NCI-H526 treated with DMSO at 0.1 percent for 48 hours (cell line): ENCODE data around the gene NLRP5.
"Not testable (repeated sequence)": the region's sequence is repeated elsewhere in the genome, so short reads cannot be mapped to it uniquely, and the experiment has no call there.

Source experiments
- DNase-seq: peaks from one replicate; lab custom pipeline; 2025; lab: John Stamatoyannopoulos, UW

NLRP5 gene

DNA sequence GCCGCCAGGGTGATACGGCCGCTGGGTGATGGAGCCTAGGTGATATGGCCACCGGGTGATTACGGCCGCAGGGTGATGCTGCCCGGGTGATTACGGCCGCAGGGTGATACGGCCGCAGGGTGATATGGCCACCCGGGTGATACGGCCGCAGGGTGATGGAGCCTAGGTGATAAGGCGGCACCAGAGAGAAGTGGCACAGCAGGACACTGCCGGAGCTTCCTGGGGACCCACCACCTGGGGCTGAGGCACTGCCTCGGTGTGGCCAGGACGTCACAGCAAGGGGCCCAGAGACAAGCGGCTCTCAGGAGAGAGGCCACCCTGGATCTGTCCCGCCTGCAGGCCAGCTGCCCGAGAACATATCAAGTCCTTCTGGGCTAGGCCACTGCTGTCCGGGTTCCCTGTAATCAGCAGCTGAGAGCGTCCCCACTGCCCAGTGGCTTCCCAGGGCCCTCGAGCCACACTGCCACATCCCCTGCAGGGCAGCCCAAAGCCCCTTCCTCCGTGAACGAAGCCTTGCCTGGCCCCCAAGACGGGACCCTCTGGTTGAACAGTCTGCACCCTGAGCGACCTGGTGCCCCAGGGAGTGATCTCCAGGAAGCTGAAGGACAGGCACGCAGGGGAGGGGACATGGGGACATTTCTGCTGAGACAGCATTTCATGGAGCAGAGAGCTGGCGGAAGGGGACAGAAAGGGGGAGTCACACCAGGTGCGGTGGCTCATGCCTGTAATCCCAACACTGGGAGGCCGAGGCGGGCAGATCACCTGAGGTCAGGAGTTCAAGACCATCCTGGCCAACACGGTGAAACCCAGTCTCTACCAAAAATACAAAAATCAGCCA, 112.4 kb downstream of the NLRP5 start:
- DNase-seq, result no peak

DNA sequence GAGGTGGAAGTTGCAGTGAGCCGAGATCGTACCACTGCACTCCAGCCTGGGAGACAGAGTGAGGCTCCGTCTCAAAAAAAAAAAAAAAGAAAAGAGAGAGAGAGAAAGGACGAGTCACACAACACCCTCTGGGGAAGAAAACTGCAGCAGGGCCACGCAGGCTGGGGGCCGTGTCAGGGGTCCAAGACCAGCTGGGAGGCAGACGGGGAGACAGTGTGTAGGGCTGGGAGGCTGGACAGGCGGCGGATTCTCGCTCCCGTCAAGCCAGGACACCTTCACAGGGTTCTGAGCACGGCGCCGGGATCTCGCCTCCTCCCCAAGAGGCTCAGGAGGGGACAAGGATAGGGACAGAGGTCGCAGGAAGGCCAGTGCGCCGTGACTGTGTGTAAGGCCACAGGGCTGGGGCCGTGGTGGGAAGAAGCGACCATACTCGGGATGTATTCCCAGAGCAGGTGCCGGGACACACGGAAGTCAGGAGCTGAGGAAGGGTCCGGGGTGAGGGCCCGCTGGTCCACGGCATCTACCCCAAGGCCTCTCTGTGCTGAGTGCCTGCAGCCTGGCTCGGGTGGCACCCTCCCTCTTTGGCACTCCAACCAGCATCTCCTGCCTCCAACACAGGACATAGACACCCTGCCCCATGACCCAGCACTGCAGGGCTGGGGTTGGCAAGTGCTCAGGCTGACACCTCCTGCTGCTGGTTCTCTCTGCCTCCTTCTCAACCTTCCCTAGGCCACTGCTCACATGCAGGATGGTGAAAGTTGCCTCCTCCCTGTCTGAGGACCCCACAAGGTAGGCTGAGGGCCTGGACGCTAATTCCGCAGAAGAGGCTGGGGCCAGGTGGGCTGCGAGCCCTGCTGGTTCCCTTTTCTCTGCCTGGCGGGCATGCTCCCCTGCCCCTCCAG, 113.3 kb downstream of the NLRP5 start:
- no peak for DNase-seq

DNA sequence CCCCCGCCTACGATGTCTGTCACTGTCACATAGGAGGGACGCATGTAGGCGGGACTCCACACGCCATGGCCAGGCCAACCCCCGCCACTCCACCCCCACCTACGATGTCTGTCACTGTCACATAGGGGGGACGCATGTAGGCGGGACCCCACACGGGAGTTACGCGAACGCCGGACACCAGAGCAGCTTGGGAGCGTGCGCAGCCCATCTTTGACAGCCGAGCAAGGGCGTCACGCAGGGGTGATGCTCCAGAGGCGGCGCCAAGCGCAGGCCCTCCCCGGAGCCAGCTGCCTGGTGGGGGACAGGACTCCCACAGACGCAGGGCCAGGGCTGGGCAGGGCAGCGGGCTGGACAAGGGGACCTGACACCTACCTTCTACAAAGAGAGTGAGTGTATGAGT, 114.5 kb downstream of the NLRP5 start:
- DNase-seq, result no peak

DNA sequence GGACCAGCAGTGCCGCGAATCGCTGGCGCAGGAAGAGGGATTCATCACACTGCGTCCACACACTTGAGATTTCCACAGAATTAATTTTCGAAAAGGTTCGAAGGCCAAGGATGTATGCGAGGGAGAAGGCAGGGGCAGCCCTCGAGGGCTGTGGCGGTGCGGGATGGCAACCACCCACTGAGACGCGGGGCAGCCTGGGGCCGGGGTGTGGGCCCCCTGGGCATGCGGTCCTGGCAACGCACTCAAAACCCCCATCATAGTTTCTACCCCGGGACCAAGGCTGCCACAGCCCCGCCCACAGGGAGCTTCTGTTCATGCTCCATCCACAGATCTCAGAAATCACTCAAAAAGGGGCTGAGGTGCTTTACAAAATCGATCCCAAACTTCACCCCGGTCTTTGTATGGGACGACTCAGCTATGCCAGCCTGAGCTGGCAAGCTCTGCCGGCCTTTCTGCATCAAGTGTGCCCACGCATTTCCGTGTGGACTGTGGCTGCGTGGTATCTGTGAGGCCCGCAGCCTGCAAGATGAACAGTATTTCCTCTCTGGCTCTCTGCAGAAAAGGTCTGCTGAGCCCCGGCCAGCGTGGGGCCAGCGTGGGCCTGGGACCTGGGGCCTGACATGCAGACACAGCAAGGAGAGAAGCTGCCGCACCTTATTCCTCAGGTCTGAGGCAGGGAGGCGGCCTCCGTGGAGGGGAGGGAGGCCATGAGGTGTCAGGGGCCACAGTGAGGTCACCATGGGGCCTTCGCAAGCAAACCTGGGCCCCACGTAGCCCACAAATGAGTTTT, 115.4 kb downstream of the NLRP5 start:
- no peak for DNase-seq

DNA sequence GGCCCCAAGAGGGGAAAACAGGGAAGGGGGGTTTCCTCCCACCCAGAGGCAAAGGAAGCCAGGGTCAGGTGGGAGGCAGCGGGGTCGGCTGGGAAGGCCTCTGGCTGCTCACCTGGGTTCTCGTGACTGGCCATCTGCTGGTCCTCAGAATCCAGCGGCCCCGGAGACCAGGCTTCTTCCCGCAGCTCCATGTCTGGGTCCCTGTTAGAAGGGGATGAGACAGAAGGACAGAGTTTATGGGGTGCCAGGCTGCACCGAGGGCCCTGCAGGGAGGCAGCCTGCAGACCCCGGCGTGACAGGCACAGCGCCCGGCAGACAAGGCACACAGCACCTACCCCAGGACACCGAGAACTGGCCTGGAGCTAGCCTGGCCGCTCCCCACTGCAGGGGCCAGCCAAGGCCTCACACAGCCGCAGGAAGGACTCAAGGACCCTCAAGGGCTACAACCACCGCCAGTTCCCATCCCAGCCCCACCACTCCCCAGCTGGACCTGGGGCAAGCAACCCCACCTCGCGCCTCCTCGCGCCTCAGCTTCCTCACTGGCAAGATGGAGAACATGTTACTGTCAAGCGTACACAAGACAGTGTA, 116.5 kb downstream of the NLRP5 start:
- DNase-seq, result no peak

DNA sequence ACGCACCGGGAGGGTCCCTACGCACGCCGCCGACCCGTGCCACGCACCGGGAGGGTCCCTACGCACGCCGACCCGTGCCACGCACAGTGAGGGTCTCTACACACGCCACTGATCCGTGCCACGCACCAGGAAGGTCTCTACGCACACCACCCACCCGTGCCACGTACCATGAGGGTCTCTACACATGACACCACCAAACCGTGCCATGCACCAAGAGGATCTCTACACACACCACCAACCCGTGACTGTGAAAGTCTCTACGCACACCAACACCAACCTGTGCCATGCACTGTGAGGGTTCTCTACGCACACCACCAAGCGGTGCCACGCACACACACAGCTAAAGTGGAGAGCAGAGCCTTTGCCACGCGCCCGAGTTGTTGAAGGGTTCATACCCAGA, 117.8 kb downstream of the NLRP5 start:
- DNase-seq, result no peak

DNA sequence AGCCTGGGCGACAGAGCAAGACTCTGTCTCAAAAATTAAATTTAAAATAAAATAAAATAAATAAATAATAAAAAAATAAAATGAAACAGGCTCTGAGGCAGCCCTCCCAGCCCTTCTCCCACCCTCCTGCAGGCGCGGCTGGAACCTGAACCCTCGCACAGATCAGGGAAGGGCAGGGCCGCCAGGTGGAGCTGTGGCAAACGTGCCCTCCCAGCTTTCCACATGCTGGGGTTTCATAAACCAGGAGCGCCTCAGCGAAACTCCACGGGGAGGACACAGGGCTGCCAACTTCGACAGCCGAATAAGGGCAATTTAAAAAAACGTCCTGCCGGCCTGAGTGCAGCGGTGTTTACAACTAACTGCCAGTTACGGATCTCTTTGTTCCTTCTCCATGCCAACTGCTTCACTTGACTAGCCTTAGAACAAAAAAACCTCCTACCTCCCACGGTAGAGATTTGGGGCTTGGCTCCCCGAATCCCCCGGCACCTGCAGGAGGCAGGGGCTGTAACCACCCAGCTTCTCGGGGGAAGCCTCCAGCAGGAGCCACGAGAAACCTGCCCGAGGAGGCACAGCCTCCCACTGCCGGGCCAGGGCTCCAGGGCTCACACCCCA, 118.6 kb downstream of the NLRP5 start:
- DNase-seq, result peak; percentile 45

DNA sequence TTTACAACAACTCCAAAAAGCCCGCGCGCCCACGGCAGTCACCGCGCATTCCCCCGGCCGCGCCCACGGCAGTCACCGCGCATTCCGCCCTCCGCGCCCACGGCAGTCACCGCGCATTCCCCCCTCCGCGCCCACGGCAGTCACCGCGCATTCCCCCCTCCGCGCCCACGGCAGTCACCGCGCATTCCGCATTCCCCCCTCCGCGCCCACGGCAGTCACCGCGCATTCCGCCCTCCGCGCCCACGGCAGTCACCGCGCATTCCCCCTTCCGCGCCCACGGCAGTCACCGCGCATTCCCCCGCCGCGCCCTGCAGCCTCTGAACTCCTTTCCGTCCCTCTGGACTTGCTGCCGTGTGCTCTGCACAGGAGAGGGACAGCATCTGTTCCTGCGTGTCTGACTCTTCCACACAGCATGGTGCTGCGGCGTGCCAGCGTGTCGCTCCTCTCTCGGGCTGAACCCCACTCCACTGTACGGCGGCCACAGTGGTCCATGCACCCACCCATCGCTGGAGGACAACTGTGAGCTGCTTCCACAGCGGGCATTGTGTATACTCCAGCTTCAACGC, 119.3 kb downstream of the NLRP5 start:
- not testable (repeated sequence) for DNase-seq

DNA sequence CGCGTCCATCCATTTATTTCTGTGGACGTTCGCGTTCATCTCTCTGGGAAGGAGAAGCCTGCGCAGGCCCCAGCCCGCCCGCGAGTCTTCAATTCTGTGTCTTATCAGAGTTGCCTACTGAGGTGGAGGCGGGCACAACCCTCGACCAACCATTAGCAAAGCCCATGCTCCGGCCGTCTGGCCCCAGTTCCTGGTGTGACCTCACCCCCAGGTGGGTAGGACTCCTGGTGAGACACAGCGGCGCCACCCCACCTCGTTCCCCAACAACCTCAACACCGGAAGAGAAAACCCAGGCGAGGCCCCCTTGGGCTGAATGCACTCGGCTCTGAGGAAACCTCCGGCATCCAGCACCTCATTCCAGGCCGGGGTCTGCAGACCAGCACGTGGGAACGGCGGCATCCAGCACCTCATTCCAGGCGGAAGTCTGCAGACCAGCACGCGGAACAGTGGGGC, 119.8 kb downstream of the NLRP5 start:
- DNase-seq, result no peak

DNA sequence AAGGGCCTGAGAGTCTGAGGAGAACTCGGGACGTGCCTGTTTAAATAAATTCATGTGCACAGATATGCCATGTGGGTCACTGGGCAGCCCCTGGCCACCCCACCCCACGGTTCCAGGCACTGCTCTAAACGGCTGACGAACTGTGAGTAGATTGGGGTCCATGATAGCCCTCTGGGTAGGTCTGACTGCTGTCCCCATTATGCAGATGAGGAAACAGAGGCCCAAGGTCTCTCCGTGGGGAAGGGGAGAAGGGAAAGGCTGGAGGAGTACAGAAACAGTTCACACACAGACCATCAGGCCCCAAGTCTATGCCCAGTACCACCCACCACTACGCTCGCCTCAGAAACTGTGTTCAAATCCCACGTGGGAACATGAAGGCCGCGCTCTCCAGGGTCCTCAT, 120.4 kb downstream of the NLRP5 start:
- no peak for DNase-seq

DNA sequence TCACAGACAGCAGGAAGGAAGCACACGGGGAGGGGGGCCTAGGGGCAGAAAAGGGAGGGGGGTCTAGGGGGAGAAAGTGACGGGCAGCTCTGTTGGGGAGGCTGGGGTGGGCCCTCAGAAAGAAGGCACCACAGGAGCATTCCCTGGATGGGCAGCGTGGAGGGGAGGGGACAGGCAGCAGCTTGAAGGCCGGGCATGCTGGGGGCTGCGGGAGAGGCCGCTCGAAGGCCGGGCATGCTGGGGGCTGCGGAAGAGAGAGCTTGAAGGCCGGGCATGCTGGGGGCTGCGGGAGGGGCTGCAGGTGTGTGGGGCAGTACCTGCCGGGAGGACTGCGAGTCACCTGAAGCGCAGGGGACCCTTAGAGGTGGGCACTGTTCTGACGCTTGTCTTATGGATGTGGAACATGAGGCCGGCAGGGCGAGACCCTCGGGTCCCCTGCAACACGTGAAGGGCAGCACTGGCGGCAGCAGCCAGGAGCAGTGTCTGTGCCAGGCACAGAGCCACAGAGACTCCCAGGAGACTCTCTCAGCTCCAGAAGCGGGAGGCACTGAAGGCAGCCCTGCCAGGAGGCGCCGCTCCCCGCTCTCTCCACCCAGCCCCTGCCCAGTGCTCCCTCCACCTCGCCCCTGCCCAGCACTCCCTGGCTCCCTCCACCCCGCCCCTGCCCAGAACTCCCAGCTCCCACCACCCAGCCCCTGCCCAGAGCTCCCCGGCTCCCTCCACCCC, 121.2 kb downstream of the NLRP5 start:
- no peak for DNase-seq

DNA sequence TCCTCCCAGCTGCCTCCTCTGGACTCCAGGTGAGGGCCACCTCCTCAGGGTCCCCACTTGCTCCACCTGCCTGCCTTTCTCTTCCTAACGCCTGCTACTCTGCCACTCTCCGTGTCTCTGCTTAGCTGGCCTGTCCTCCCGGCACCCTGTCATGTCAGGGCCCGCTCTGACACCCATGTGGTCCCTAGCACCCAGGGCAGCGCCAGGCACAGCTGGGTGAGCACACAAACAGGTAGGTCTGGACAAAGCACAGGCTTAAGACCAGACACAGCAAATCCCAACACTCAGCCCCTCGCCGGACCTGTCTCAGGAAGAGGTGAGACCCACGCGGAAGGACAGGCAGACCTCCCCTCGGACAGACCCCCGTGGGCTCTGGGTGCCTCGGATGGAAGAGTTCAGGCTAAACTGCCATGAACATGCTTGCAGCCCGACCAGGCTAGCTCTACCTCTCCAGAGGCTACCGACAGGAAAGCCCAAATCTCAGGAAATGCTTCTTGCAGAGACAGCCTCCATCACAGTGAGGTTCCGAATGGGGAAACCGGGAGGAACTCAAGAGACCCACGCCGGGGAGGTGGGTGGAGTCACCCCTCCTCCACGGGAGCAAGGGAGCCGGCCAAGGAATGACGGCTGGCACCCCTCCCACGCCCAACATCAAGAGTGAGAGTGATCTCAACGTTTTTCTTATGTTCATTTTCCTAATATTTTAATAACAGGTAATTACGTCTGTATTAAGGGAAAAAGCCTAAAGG, 122.0 kb downstream of the NLRP5 start:
- DNase-seq, result no peak

DNA sequence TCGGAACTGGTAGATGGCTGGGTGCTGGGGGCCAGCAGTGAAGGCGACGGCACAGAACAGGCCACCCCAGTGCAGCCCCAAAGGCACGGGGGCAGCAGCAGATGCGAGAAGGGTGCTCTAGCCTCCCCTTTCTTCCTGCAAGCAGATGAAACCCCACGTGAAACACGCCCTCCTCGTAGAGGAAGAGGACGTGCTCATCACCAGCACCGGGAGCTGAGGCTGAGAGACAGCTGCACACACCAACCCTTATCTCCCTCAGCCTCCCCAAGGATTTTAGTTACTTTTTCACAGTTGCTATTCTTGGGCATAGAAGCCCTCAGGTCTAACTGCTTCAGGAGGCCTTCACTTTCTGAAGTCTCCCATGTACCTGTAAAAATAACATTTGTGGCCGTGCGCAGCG, 122.7 kb downstream of the NLRP5 start:
- DNase-seq, result no peak

DNA sequence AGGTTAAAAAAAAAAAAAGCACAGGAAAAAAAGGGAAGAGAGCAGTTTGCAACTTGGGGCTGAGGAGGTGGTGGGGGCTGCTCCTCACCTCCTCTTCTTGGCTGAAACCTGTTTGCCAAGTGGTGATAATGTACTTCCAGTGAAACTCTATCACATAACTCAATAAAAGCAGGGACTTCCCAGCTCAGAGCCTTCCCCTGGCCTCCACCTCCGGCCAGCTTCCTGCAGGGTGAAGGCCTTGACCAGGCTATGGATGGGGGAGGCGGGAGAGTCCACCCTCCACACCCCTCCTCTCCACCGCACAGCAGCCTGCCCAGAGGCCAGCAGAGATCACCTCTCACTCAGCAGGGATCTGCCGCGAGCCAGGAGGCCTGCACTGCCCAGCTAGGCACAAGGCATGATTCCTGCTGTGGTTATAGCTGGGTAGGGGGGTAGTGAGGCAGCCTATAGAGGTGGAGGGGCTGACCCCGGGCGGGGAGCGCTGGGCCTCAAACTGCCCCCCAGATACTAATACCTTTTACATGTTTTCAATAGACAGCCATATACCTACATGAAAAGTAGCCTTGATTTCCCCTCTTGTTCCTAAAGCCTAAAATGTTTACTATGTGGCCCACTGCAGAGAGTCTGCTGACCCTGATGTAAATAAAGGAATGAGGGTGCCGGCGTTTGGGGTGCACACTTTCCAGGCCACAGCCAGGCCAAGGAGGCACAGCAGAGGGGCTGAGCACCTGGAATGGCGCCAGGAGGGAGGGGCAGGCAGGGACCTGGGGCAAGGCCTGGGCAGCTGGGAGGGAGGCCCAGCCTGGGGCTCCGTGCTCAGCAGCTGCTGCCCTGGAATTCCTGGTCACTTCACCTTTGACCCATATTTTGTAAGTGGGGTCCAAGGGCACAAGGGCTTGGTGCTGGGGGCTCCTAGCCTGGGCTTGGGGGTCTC, 124.2 kb downstream of the NLRP5 start:
- no peak for DNase-seq
